LNCaP clone FGC (cell line): Measurements from ENCODE around the gene PTCHD4.
A peak's percentile ranks its signal among the peaks of the same experiment; 100 is the strongest.

Experiments
- DNase-seq: peaks from one replicate; pipeline ENCODE4 v3.0.0-alpha.2; 2011; ENCODE audit warnings: low read depth
- H3K4me3 ChIP-seq: 2 replicates; pipeline ENCODE4 v1.5.1; 2011; ENCODE audit warnings: mild to moderate bottlenecking, low read depth, low read length, control low read depth
- CTCF ChIP-seq: IDR thresholded peaks from 2 replicates; pipeline ENCODE4 v1.5.1; 2012; ENCODE audit warnings: mild to moderate bottlenecking; ENCODE audit not compliant: control insufficient read depth, insufficient read depth; ENCODE audit errors: extremely low read depth

Gene PTCHD4

GRCh38 chr6:48099713-48100587 is 11.0 kb downstream of the PTCHD4 start:
- H3K4me3 ChIP-seq: no peak overlapping the region
- DNase-seq: no peak
- no peak for TF ChIP-seq CTCF

GRCh38 chr6:48098923-48099322 is 12.1 kb downstream of the PTCHD4 start:
- no peak for TF ChIP-seq CTCF
- H3K4me3 ChIP-seq: no peak overlapping the region
- DNase-seq: no peak

- DNase-seq: no peak
- no peak overlapping the region for H3K4me3 ChIP-seq
- TF ChIP-seq CTCF: no peak
Observed at GRCh38 chr6:48092550-48093217, 18.3 kb downstream of the PTCHD4 start.

GRCh38 chr6:48090546-48090945 is 20.5 kb downstream of the PTCHD4 start:
- H3K4me3 ChIP-seq: no peak overlapping the region
- no peak for TF ChIP-seq CTCF
- DNase-seq: no peak

GRCh38 chr6:48087448-48087847 is 23.5 kb downstream of the PTCHD4 start:
- DNase-seq: no peak
- TF ChIP-seq CTCF: peak; percentile 42
- no peak overlapping the region for H3K4me3 ChIP-seq

GRCh38 chr6:48086187-48086586 is 24.8 kb downstream of the PTCHD4 start:
- no peak overlapping the region for H3K4me3 ChIP-seq
- TF ChIP-seq CTCF: peak; percentile 30; the same call in 1 of the 2 replicates
- no peak for DNase-seq
